Ectodermal cell (in vitro differentiated cells): Measurements from ENCODE around the gene PTGS1.

Source experiments
- H3K27ac ChIP-seq: 2 replicates; pipeline ENCODE4 v1.7.0; 2013; ENCODE audit warnings: mild to moderate bottlenecking, low read depth, low read length; ENCODE audit not compliant: insufficient read depth, poor library complexity, severe bottlenecking
- H3K27me3 ChIP-seq: 2 replicates; pipeline ENCODE4 v1.7.0; 2013; ENCODE audit warnings: mild to moderate bottlenecking, low read length; ENCODE audit not compliant: insufficient read depth, control insufficient read depth, poor library complexity, severe bottlenecking
- H3K36me3 ChIP-seq: one replicate; pipeline ENCODE4 v1.7.0; 2013; ENCODE audit warnings: low read length; ENCODE audit not compliant: control insufficient read depth, insufficient read depth
- H3K4me1 ChIP-seq: one replicate; pipeline ENCODE4 v1.7.0; 2013; ENCODE audit warnings: low read length; ENCODE audit not compliant: control insufficient read depth, insufficient read depth
- H3K4me3 ChIP-seq: 2 replicates; pipeline ENCODE4 v1.7.0; 2013; ENCODE audit warnings: low read depth, low read length, control low read depth; ENCODE audit not compliant: insufficient read depth
- H3K9me3 ChIP-seq: 2 replicates; pipeline ENCODE4 v1.7.0; 2013; ENCODE audit warnings: mild to moderate bottlenecking, low read length, moderate library complexity; ENCODE audit not compliant: control insufficient read depth
- WGBS, 2 experiments: methylation state at CpG; one replicate each; pipeline ENCODE4 v1.1.7; 2013; ENCODE audit warnings: missing lambda C conversion rate in 2 of 2; 5-methylcytosine and 5-hydroxymethylcytosine counted together

The PTGS1 gene

GRCh38 chr9:122372856-122373845 lies 2.3 kb downstream of the PTGS1 start:
- H3K4me1 ChIP-seq, result peaks cover 27% of the 10 kb centered on the region
- H3K27ac ChIP-seq, result no peak overlapping the region
- no peak overlapping the region for H3K4me3 ChIP-seq
- peaks cover 31% of the 10 kb centered on the region for H3K27me3 ChIP-seq
- H3K36me3 ChIP-seq, result no peaks in the 10 kb centered on the region
- WGBS, 2 experiments, result 86 to 88% methylated on average over 19 of the region's 19 CpGs
- H3K9me3 ChIP-seq, result no peaks in the 10 kb centered on the region

GRCh38 chr9:122374885-122375420 lies 4.1 kb downstream of the PTGS1 start:
- H3K27me3 ChIP-seq, result peaks cover 31% of the 10 kb centered on the region
- no peaks in the 10 kb centered on the region for H3K9me3 ChIP-seq
- 17 to 21% methylated on average over 14 of the region's 14 CpGs for WGBS, 2 experiments
- peak overlapping the region; percentile 12 for H3K4me3 ChIP-seq
- H3K4me1 ChIP-seq, result peaks cover 27% of the 10 kb centered on the region
- no peaks in the 10 kb centered on the region for H3K36me3 ChIP-seq
- H3K27ac ChIP-seq, result peak overlapping the region; percentile 48

GRCh38 chr9:122376796-122377195 lies 6.0 kb downstream of the PTGS1 start:
- H3K4me3 ChIP-seq, result no peak overlapping the region
- WGBS, 2 experiments, result 88 to 90% methylated on average over 1 of the region's 1 CpG
- H3K27ac ChIP-seq, result peak overlapping the region; percentile 13
- H3K9me3 ChIP-seq, result no peaks in the 10 kb centered on the region
- H3K36me3 ChIP-seq, result no peaks in the 10 kb centered on the region
- H3K4me1 ChIP-seq, result peaks cover 27% of the 10 kb centered on the region
- H3K27me3 ChIP-seq, result peaks cover 15% of the 10 kb centered on the region

GRCh38 chr9:122377241-122378164 lies 6.7 kb downstream of the PTGS1 start:
- peaks cover 8% of the 10 kb centered on the region for H3K27me3 ChIP-seq
- H3K4me1 ChIP-seq, result peaks cover 27% of the 10 kb centered on the region
- no peaks in the 10 kb centered on the region for H3K36me3 ChIP-seq
- no peak overlapping the region for H3K4me3 ChIP-seq
- WGBS, 2 experiments, result 89% methylated on average over 24 of the region's 24 CpGs
- no peak overlapping the region for H3K27ac ChIP-seq
- H3K9me3 ChIP-seq, result no peaks in the 10 kb centered on the region

- WGBS, 2 experiments, result 95% methylated on average over 8 of the region's 8 CpGs
- Histone ChIP-seq H3K4me3 (no peak overlapping the region), H3K27me3 (peaks cover under 1% of the 10 kb centered on the region), H3K4me1 (peaks cover 27% of the 10 kb centered on the region), H3K9me3 (no peaks in the 10 kb centered on the region), H3K36me3 (no peaks in the 10 kb centered on the region), H3K27ac (no peak overlapping the region)
Measured at GRCh38 chr9:122378236-122378635, 7.4 kb downstream of the PTGS1 start.

- Histone ChIP-seq H3K36me3 (no peaks in the 10 kb centered on the region), H3K27ac (no peak overlapping the region), H3K4me3 (no peak overlapping the region), H3K27me3 (no peaks in the 10 kb centered on the region), H3K4me1 (peaks cover 27% of the 10 kb centered on the region), H3K9me3 (no peaks in the 10 kb centered on the region)
- WGBS, 2 experiments, result 63 to 74% methylated on average over 1 of the region's 1 CpG
Measured at GRCh38 chr9:122379340-122379739, 8.5 kb downstream of the PTGS1 start.

- Histone ChIP-seq H3K27me3 (no peaks in the 10 kb centered on the region), H3K27ac (no peak overlapping the region), H3K36me3 (no peaks in the 10 kb centered on the region), H3K4me3 (no peak overlapping the region), H3K9me3 (no peaks in the 10 kb centered on the region), H3K4me1 (peaks cover 19% of the 10 kb centered on the region)
- 91 to 96% methylated on average over 3 to 4 of the region's 4 CpGs for WGBS, 2 experiments
Measured at GRCh38 chr9:122380293-122380692, 9.5 kb downstream of the PTGS1 start.

- WGBS, 2 experiments, result 91 to 95% methylated on average over 14 of the region's 14 CpGs
- Histone ChIP-seq H3K4me3 (no peak overlapping the region), H3K27ac (no peak overlapping the region), H3K9me3 (no peaks in the 10 kb centered on the region), H3K27me3 (no peaks in the 10 kb centered on the region), H3K36me3 (no peaks in the 10 kb centered on the region), H3K4me1 (peaks cover 8% of the 10 kb centered on the region)
Measured at GRCh38 chr9:122381206-122381950, 10.6 kb downstream of the PTGS1 start.

GRCh38 chr9:122382901-122383850 lies 12.4 kb downstream of the PTGS1 start:
- Histone ChIP-seq H3K27me3 (no peaks in the 10 kb centered on the region), H3K27ac (no peak overlapping the region), H3K9me3 (no peaks in the 10 kb centered on the region), H3K4me1 (no peaks in the 10 kb centered on the region), H3K4me3 (no peak overlapping the region), H3K36me3 (no peaks in the 10 kb centered on the region)
- 90 to 94% methylated on average over 16 of the region's 16 CpGs for WGBS, 2 experiments
